ENCODE measurements around the gene STX18.

STX18 gene

GRCh38 chr4:4386296-4386735, 155.5 kb downstream of the STX18 start:
- no peak for DNase-seq (ENCODE audit: low read depth, low spot score)

GRCh38 chr4:4385729-4386295, 156.0 kb downstream of the STX18 start:
- no peak for DNase-seq (ENCODE audit: low read depth, low spot score)

GRCh38 chr4:4384837-4385236, 157.0 kb downstream of the STX18 start:
- no peak for DNase-seq (ENCODE audit: low read depth, low spot score)

GRCh38 chr4:4383085-4383484, 158.8 kb downstream of the STX18 start:
- DNase-seq (ENCODE audit: low read depth, low spot score) = no peak

- DNase-seq (ENCODE audit: low read depth, low spot score) = no peak
These were observed 162.2 kb downstream of the STX18 start for GRCh38 chr4:4379540-4380087.

GRCh38 chr4:4377732-4378460, 164.0 kb downstream of the STX18 start:
- DNase-seq (ENCODE audit: low read depth, low spot score) = no peak

GRCh38 chr4:4377191-4377590, 164.7 kb downstream of the STX18 start:
- DNase-seq (ENCODE audit: low read depth, low spot score) = no peak

- DNase-seq (ENCODE audit: low read depth, low spot score) = no peak
These were observed 165.8 kb downstream of the STX18 start for GRCh38 chr4:4376074-4376473.

- DNase-seq (ENCODE audit: low read depth, low spot score) = no peak
These were observed 167.3 kb downstream of the STX18 start for GRCh38 chr4:4374388-4375098.

Measured in activated naive CD8-positive, alpha-beta T cell treated with anti-CD3 and anti-CD28 coated beads, Interleukin-2, amount 50 U/mL, for 16 hours (primary cell).